PC-9 (cell line): ENCODE data around the gene RNF151.

Source experiments
- CTCF ChIP-seq: fragments of 200-600 bp; sonication (generic); conservative IDR thresholded peaks from 2 replicates; pipeline ENCODE4 v1.6.1; 2017; ENCODE audit warnings: mixed run types, antibody characterized with exemption, mild to moderate bottlenecking, moderate library complexity
- EZH2 ChIP-seq: fragments of 200-600 bp; sonication (generic); IDR thresholded peaks from 2 replicates; pipeline ENCODE4 v1.8.0; 2017; ENCODE audit warnings: antibody characterized with exemption, low read depth

DNA sequence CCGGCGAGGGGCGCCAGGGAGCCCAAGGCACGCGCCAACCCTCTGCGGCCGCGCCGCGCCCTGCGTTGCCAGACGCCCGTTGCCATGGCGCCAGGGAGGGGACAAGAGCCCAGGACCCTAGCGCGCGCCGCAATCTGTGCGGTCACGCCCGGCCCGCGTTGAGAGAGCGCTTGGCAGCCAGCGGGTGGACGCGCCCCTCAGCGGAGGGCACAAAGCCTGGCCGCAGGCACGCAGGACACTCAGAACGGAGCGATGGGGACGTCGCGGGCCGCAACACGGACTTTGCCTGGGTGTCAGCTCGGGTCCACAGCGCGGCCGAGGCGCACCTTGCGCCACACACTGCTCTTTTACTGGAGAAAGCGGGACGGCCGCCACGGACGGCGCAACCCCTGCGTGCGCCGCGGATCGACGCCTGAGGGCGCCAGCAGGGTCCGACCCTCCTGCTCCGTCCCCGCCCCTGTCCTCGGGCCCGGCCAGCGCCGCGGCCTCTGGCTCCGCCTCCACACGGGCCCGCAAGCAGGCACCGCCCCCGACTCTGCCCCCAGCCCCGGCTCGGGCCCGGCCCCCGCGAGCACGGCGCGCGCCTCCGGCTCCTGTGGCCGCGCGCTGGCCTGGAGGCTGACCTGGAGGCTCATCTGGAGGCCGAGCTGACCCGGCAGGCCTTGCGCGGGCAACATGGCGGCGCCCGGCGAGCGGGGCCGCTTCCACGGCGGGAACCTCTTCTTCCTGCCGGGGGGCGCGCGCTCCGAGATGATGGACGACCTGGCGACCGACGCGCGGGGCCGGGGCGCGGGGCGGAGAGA is 17.1 kb downstream of the RNF151 start, which contains the start of gene GFER:
- TF ChIP-seq CTCF: no peak; the same call in 1 of the 2 replicates
- TF ChIP-seq EZH2: no peak
